ENCODE results near the gene LRP1.

- TF ChIP-seq POLR2A (IDR thresholded peaks at IDR 0.05), result no peak
- no peak for TF ChIP-seq CTCF (IDR thresholded peaks at IDR 0.05)
- TF ChIP-seq POLR2AphosphoS5 (IDR thresholded peaks at IDR 0.05; ENCODE audit: insufficient read depth in 1 of 2, low read depth in 1 of 2), result no peak
Observed at GRCh38 chr12:57236925-57237595, 108.8 kb downstream of the LRP1 start.

Data from vagina (tissue), 2 donors.